Measurements from ENCODE around the gene NAA15. TPM values are rescaled to one million over a fixed set of nuclear protein-coding genes. Genes with fewer than 3 reads are reported as not detected.
"Not testable (repeated sequence)": the region's sequence is repeated elsewhere in the genome, so short reads cannot be mapped to it uniquely, and the experiment has no call there.

NAA15 gene
- polyA plus RNA-seq, 3 donors = 5.2 to 20.2 (median 8.8) TPM

GRCh38 chr4:139461022-139461628 lies 159.8 kb downstream of the NAA15 start:
- Histone ChIP-seq H4K20me1 (ENCODE audit: insufficient read depth, low read length) (peaks cover 80% of the 10 kb centered on the region), H3K4me1 (ENCODE audit: control insufficient read depth in 1 of 2, insufficient read depth in 2 of 2, low read length in 2 of 2) (peaks cover 15 to 23% of the 10 kb centered on the region in 2 donors), H3K9ac (ENCODE audit: insufficient read depth, low read length, poor library complexity, severe bottlenecking) (no peak overlapping the region), H3K79me2 (ENCODE audit: insufficient read depth, low read length) (peaks cover 94% of the 10 kb centered on the region), H3K9me3 (replicated peaks in 1 of 2; ENCODE audit: control insufficient read depth in 1 of 2, insufficient read depth in 1 of 2, low read length in 2 of 2) (no peaks in the 10 kb centered on the region), H3K27me3 (ENCODE audit: control insufficient read depth in 2 of 2, insufficient read depth in 2 of 2, low read length in 2 of 2) (no peaks in the 10 kb centered on the region), H2AFZ (ENCODE audit: insufficient read depth, low read depth, low read length, poor library complexity, severe bottlenecking) (no peak overlapping the region), H3K36me3 (replicated peaks in 1 of 2; ENCODE audit: control insufficient read depth in 1 of 2, insufficient read depth in 2 of 2, low read length in 2 of 2) (peaks cover 0 to 6% of the 10 kb centered on the region in 2 donors), H3K4me2 (replicated peaks; ENCODE audit: extremely low read depth, low read length, poor library complexity, severe bottlenecking) (no peak overlapping the region), H3K27ac (ENCODE audit: low read depth in 1 of 2, low read length in 2 of 2) (peak overlapping the region in 1 of 2 donors; percentile 51), H3K4me3 (replicated peaks in 1 of 3; ENCODE audit: low read depth in 2 of 3, low read length in 3 of 3) (no peak overlapping the region)
- WGBS (ENCODE audit: insufficient coverage) = no CpG with 5 or more reads among the region's 5 CpGs
- Mint-ChIP-seq H3K4me1 (peaks cover 43% of the 10 kb centered on the region), H3K9me3 (peaks cover 0 to 4% (median 2%) of the 10 kb centered on the region in 7 donors), H3K4me3 (peak overlapping the region in 1 of 2 donors; percentile 29), H3K36me3 (peaks cover 10 to 26% of the 10 kb centered on the region in 2 donors), H3K27ac (peak overlapping the region in 6 of 7 donors; percentile 10 to 73 (median 44)), H3K27me3 (ENCODE audit: low read depth in 3 of 3) (no peaks in the 10 kb centered on the region)
- TF ChIP-seq, protein P1, sequence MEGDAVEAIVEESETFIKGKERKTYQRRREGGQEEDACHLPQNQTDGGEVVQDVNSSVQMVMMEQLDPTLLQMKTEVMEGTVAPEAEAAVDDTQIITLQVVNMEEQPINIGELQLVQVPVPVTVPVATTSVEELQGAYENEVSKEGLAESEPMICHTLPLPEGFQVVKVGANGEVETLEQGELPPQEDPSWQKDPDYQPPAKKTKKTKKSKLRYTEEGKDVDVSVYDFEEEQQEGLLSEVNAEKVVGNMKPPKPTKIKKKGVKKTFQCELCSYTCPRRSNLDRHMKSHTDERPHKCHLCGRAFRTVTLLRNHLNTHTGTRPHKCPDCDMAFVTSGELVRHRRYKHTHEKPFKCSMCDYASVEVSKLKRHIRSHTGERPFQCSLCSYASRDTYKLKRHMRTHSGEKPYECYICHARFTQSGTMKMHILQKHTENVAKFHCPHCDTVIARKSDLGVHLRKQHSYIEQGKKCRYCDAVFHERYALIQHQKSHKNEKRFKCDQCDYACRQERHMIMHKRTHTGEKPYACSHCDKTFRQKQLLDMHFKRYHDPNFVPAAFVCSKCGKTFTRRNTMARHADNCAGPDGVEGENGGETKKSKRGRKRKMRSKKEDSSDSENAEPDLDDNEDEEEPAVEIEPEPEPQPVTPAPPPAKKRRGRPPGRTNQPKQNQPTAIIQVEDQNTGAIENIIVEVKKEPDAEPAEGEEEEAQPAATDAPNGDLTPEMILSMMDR (IDR thresholded peaks at IDR 0.05) = no peak
- DNase-seq = no peak
- intact Hi-C loops (cut with micrococcal nuclease) = no loop called here

GRCh38 chr4:139464512-139464911 lies 163.2 kb downstream of the NAA15 start:
- WGBS (ENCODE audit: insufficient coverage) = no CpG with 5 or more reads among the region's 5 CpGs
- H3K4me2 ChIP-seq (replicated peaks; ENCODE audit: extremely low read depth, low read length, poor library complexity, severe bottlenecking); H2AFZ ChIP-seq (ENCODE audit: insufficient read depth, low read depth, low read length, poor library complexity, severe bottlenecking); DNase-seq; H3K9ac ChIP-seq (ENCODE audit: insufficient read depth, low read length, poor library complexity, severe bottlenecking); H3K27ac ChIP-seq (ENCODE audit: low read depth in 1 of 2, low read length in 2 of 2); H3K4me3 Mint-ChIP-seq; H3K27ac Mint-ChIP-seq; H3K4me3 ChIP-seq (replicated peaks in 1 of 3; ENCODE audit: low read depth in 2 of 3, low read length in 3 of 3); H3K27me3 Mint-ChIP-seq (ENCODE audit: low read depth in 3 of 3); intact Hi-C loops (cut with micrococcal nuclease); H3K9me3 ChIP-seq (replicated peaks in 1 of 2; ENCODE audit: control insufficient read depth in 1 of 2, insufficient read depth in 1 of 2, low read length in 2 of 2); H3K27me3 ChIP-seq (ENCODE audit: control insufficient read depth in 2 of 2, insufficient read depth in 2 of 2, low read length in 2 of 2); H3K36me3 ChIP-seq (replicated peaks in 1 of 2; ENCODE audit: control insufficient read depth in 1 of 2, insufficient read depth in 2 of 2, low read length in 2 of 2): not testable (repeated sequence)
- Mint-ChIP-seq H3K4me1 (peaks cover 16% of the 10 kb centered on the region), H3K36me3 (peaks cover 14 to 28% of the 10 kb centered on the region in 2 donors), H3K9me3 (peaks cover 3 to 20% (median 15%) of the 10 kb centered on the region in 7 donors)
- H3K79me2 ChIP-seq (ENCODE audit: insufficient read depth, low read length) = peaks cover 94% of the 10 kb centered on the region
- peaks cover 83% of the 10 kb centered on the region for H4K20me1 ChIP-seq (ENCODE audit: insufficient read depth, low read length)
- peaks cover 8 to 10% of the 10 kb centered on the region in 2 donors for H3K4me1 ChIP-seq (ENCODE audit: control insufficient read depth in 1 of 2, insufficient read depth in 2 of 2, low read length in 2 of 2)
